ENCODE data around the gene SLC4A8.

DNA sequence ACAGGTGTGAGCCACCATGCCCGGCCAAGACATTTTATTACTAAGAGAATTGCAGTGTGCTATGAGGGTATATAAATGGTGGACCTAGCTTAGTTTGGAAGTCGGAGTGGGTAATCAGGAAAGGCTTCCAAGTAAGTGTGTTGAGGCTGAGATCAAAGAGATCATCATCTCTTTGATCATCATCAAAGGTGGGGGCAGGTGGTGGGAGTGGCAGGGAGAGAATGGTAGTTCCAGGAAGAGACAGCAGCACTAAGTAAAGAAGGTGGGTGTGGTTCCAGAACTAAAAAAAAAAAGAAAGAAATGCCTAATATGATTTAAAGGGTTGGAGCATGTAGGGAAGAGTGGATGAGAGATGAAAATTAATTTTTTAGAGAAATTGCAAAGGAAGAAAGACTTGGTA lies 14.7 kb downstream of the SLC4A8 start:
- TF ChIP-seq, protein P1, sequence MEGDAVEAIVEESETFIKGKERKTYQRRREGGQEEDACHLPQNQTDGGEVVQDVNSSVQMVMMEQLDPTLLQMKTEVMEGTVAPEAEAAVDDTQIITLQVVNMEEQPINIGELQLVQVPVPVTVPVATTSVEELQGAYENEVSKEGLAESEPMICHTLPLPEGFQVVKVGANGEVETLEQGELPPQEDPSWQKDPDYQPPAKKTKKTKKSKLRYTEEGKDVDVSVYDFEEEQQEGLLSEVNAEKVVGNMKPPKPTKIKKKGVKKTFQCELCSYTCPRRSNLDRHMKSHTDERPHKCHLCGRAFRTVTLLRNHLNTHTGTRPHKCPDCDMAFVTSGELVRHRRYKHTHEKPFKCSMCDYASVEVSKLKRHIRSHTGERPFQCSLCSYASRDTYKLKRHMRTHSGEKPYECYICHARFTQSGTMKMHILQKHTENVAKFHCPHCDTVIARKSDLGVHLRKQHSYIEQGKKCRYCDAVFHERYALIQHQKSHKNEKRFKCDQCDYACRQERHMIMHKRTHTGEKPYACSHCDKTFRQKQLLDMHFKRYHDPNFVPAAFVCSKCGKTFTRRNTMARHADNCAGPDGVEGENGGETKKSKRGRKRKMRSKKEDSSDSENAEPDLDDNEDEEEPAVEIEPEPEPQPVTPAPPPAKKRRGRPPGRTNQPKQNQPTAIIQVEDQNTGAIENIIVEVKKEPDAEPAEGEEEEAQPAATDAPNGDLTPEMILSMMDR (IDR thresholded peaks at IDR 0.05): no peak
- TF ChIP-seq POLR2A (IDR thresholded peaks at IDR 0.05): no peak
